Measurements from ENCODE around the gene RPL32. TPM values are rescaled to one million over a fixed set of nuclear protein-coding genes. Genes with fewer than 3 reads are reported as not detected.

Gene RPL32
- total RNA-seq, 1 experiment from 2014 or later = 1,853 TPM

- POLR2A ChIA-PET = no interaction called here
- H3K9ac ChIP-seq (ENCODE audit: low read length) = no peak overlapping the region
- intact Hi-C loops (cut with micrococcal nuclease) = no loop called here
- H3K9me3 ChIP-seq (ENCODE audit: control insufficient read depth in 1 of 2, insufficient read depth in 1 of 2, low read depth in 1 of 2, low read length in 2 of 2) = no peaks in the 10 kb centered on the region
- H3K36me3 ChIP-seq (ENCODE audit: control insufficient read depth in 1 of 2, insufficient read depth in 2 of 2, low read length in 2 of 2) = no peaks in the 10 kb centered on the region
- CTCF ChIA-PET = interaction anchor here (1.4 kb wide), 1 partner anchor 11 kb away, joined by 4 read pairs; no protein-coding TSS in a partner anchor
- no peak overlapping the region for H3K27ac ChIP-seq (ENCODE audit: low read depth, low read length)
- no peaks in the 10 kb centered on the region for H3K4me1 ChIP-seq (ENCODE audit: control insufficient read depth in 1 of 2, insufficient read depth in 2 of 2, low read length in 2 of 2)
- RAD21 ChIA-PET (ENCODE audit: low non-redundant PET in 1 of 2, low total read pairs in 2 of 2, uncharacterized antibody in 2 of 2, unreplicated experiment in 2 of 2) = no interaction called here
- H2AFZ ChIP-seq (ENCODE audit: low read depth, low read length, poor library complexity, severe bottlenecking) = no peak overlapping the region
- ATAC-seq (no peak), DNase-seq (ENCODE audit: low read depth, low spot score) (no peak)
- no peak overlapping the region for H3K4me2 ChIP-seq (ENCODE audit: low read length)
- BruUV-seq (replicated peaks) = no TSS peak
- H3K4me3 ChIP-seq (replicated peaks in 1 of 2; ENCODE audit: low read depth in 1 of 2, low read length in 2 of 2) = no peak overlapping the region
- H4K20me1 ChIP-seq (ENCODE audit: insufficient read depth) = no peaks in the 10 kb centered on the region
- H3K9me2 ChIP-seq (ENCODE audit: insufficient read depth) = no peaks in the 10 kb centered on the region
- no peaks in the 10 kb centered on the region for H3K79me2 ChIP-seq (ENCODE audit: insufficient read depth, low read length)
- TF ChIP-seq ZBTB33 (IDR thresholded peaks at IDR 0.05; ENCODE audit: extremely low read depth, insufficient replicate concordance, low read length) (no peak), FOSL1 (IDR thresholded peaks at IDR 0.05; ENCODE audit: low read depth) (no peak), CTCF (IDR thresholded peaks at IDR 0.05 in 2 of 3, conservative IDR thresholded peaks at IDR 0.05 in 1 of 3; ENCODE audit: borderline replicate concordance in 1 of 3, insufficient read depth in 1 of 3, low read depth in 2 of 3, low read length in 2 of 3) (no peak), ZNF274 (IDR thresholded peaks at IDR 0.05; ENCODE audit: low read depth, low read length) (no peak), EZH2 (IDR thresholded peaks at IDR 0.05) (no peak), ZFX (IDR thresholded peaks at IDR 0.05) (no peak), YY1 (IDR thresholded peaks at IDR 0.05; ENCODE audit: extremely low read depth, insufficient replicate concordance, low read depth, low read length) (no peak), SRF (IDR thresholded peaks at IDR 0.05; ENCODE audit: low read depth) (no peak), ATF3 (IDR thresholded peaks at IDR 0.05) (no peak), ELF1 (IDR thresholded peaks at IDR 0.05; ENCODE audit: borderline replicate concordance, low read depth) (no peak), EZH2phosphoT487 (IDR thresholded peaks at IDR 0.05; ENCODE audit: borderline replicate concordance) (no peak), SP1 (IDR thresholded peaks at IDR 0.05; ENCODE audit: low read depth) (no peak)
- H3K27me3 ChIP-seq (ENCODE audit: insufficient read depth, low read length) = no peaks in the 10 kb centered on the region
Measured at GRCh38 chr3:12798559-12799179, 42.7 kb downstream of the RPL32 start.
